Transverse colon (tissue), 4 donors: ENCODE data around the gene HTD2. TPM values are rescaled to one million over a fixed set of nuclear protein-coding genes. Genes with fewer than 3 reads are reported as not detected.

ENCODE experiments used
- DNase-seq: peaks from one replicate; pipeline ENCODE4 v3.0.0-alpha.2; 2019
- H3K27ac ChIP-seq, 4 donors: fragments of 200-600 bp; sonication (generic); 2 replicates each; pipeline ENCODE4 v1.5.1; 2016 to 2018; ENCODE audit warnings: inconsistent platforms in 4 of 4
- H3K27me3 ChIP-seq: fragments of 200-600 bp; sonication (generic); 2 replicates; pipeline ENCODE4 v1.5.1; 2017; ENCODE audit warnings: inconsistent platforms
- H3K36me3 ChIP-seq, 4 donors: fragments of 200-600 bp; sonication (generic); 2 replicates each; pipeline ENCODE4 v1.5.1; 2017 to 2019; ENCODE audit warnings: inconsistent platforms in 4 of 4
- H3K4me1 ChIP-seq, 4 donors: fragments of 200-600 bp; sonication (generic); 2 replicates each; pipeline ENCODE4 v1.5.1; 2017 to 2020; ENCODE audit warnings: inconsistent platforms in 4 of 4
- H3K4me3 ChIP-seq, 4 donors: fragments of 200-600 bp; sonication (generic); 1 replicate in 1 of 4; 2 replicates in 3 of 4; pipeline versions ENCODE4 v1.5.1 to v1.6.1; 2017 to 2019; ENCODE audit warnings: inconsistent platforms in 4 of 4
- H3K9me3 ChIP-seq, 2 donors: fragments of 200-600 bp; sonication (generic); 2 replicates each; pipeline ENCODE4 v1.5.1; 2017 to 2019; ENCODE audit warnings: inconsistent platforms in 2 of 2
- EP300 ChIP-seq: sonication (generic); formaldehyde crosslinking; IDR thresholded peaks from one replicate; pipeline ENCODE4 v1.6.1; 2017; ENCODE audit warnings: antibody characterized with exemption, low read depth
- POLR2A ChIP-seq: fragments of 450-650 bp; IDR thresholded peaks from one replicate; pipeline ENCODE4 v1.6.1; 2016; ENCODE audit warnings: antibody characterized with exemption, mild to moderate bottlenecking, moderate library complexity
- POLR2AphosphoS5 ChIP-seq, 3 donors: sonication (generic); formaldehyde crosslinking; IDR thresholded peaks; one replicate each; pipeline ENCODE4 v1.6.1; 2016; ENCODE audit warnings: antibody characterized with exemption in 3 of 3
- WGBS, 2 donors: methylation state at CpG; one replicate each; pipeline ENCODE4 v1.1.5; 2018; ENCODE audit warnings: low coverage in 1 of 2; 5-methylcytosine and 5-hydroxymethylcytosine counted together
- in situ Hi-C, 4 donors: fragments of 200-750 bp; cut with MboI; loops; one replicate each; pipeline versions ENCODE4 v1.15.0 to v1.15.1; 2017; ENCODE audit warnings: low sequenced_read_pairs in 3 of 4, low pct_ligation_motif_present in 1 of 4, low pct_unique_long_range_greater_than_20kb in 1 of 4
- intact Hi-C: fragments of 100-400 bp; cut with DNase I; formaldehyde crosslinking; loops from one replicate; pipeline ENCODE4 v1.15.1; 2023; ENCODE audit warnings: low total_unique reads
- total RNA-seq, 4 donors: library from RNA; depleted of rRNA; stranded (reverse); fragments of >200 nt; gene quantifications; one replicate each; pipeline ENCODE4 v1.1.0, GENCODE V29; 2016
- TF ChIP-seq, protein P1 (sequence below), 5 experiments: fragments of 200-600 bp in 3 of 5; fragments of 450-650 bp in 2 of 5; sonication (generic) in 3 of 5; IDR thresholded peaks; 1 replicate in 2 of 5; 2 replicates in 3 of 5; pipeline ENCODE4 v1.5.1; 2016 to 2017; ENCODE audit warnings: antibody characterized with exemption in 5 of 5, inconsistent platforms in 3 of 5, mild to moderate bottlenecking in 2 of 5, moderate library complexity in 1 of 5

The HTD2 gene
- total RNA-seq: 10 to 100 TPM in 3 of 4 donors, not detected in 1; 11.1 to 16.9 (median 16.7) TPM

DNA sequence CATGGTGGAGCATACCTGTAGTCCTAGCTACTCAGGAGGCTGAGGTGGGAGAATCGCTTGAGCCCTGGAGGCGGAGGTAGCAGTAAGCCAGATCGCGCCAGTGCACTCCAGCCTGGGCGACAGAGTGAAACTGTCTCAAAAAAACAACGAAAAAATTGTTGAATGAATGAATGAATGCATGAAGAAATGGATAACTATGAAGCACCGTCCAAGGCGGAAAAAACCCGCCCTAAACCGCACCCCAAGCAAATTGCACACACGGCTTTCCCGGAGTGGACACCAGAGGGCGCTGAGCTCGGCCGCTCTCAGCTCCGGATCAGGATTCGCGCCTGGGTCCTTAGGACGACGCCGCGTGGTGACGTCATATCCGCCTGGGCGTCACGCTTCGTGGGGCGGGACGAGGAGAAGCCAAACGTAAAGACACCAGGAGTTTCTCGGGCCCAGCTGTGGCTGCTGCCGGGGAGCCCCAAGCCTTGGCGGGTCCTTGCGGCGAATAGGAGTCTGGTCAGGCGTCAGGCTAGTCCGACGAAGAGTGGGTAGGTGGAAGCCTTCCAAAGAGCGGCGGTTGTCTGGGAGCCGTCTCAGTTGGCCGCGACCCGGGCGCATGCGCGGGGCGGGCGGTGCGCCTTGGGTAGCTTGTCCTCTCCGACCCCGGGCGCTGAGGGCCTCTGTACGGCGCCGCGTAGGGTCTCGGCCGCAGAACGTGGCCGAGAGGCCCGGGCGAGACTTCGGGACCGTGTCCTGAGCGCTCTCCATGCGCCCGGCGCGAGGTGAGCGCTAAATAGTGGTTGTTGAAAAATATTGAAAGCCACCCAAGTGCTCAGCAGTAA, at the start of gene HTD2, which contains the start of gene RPP14:
Gene HTD2, plus strand, starts transcription at position 639 of the 830 bp plus-strand sequence. CDS start 11,094 bp downstream, outside the sequence.
Gene RPP14, plus strand, starts transcription at position 364 of the 830 bp plus-strand sequence. CDS start 4,085 bp downstream, outside the sequence.
- TF ChIP-seq POLR2A: peak; percentile 89
- no peak for TF ChIP-seq EP300
- TF ChIP-seq, protein P1, sequence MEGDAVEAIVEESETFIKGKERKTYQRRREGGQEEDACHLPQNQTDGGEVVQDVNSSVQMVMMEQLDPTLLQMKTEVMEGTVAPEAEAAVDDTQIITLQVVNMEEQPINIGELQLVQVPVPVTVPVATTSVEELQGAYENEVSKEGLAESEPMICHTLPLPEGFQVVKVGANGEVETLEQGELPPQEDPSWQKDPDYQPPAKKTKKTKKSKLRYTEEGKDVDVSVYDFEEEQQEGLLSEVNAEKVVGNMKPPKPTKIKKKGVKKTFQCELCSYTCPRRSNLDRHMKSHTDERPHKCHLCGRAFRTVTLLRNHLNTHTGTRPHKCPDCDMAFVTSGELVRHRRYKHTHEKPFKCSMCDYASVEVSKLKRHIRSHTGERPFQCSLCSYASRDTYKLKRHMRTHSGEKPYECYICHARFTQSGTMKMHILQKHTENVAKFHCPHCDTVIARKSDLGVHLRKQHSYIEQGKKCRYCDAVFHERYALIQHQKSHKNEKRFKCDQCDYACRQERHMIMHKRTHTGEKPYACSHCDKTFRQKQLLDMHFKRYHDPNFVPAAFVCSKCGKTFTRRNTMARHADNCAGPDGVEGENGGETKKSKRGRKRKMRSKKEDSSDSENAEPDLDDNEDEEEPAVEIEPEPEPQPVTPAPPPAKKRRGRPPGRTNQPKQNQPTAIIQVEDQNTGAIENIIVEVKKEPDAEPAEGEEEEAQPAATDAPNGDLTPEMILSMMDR (IDR thresholded peaks at IDR 0.05): peak; percentile 90 to 99 (median 97)
- TF ChIP-seq POLR2AphosphoS5 (IDR thresholded peaks at IDR 0.05): peak; percentile 64 to 90 (median 89)
- peak within 1 kb of the TSS; percentile 65 to 92 (median 87) for H3K4me3 ChIP-seq
- in situ Hi-C loops (loop anchor here in 1 of 4 donors (25.0 kb wide), 1 partner anchor 231 kb away; the partner anchor contains the start of gene ACOX2), intact Hi-C loops (loop anchor here (5.0 kb wide), 1 partner anchor 69 kb away; the partner anchor contains the start of gene ABHD6)
- H3K4me1 ChIP-seq: peaks cover 12 to 27% (median 23%) of the 10 kb centered on the region in 4 donors
- H3K36me3 ChIP-seq: peaks cover 0 to 12% (median 5%) of the 10 kb centered on the region in 4 donors
- H3K27me3 ChIP-seq: peaks cover 9% of the 10 kb centered on the region
- H3K9me3 ChIP-seq: no peaks in the 10 kb centered on the region
- peak within 1 kb of the TSS; percentile 95 to 96 (median 96) for H3K27ac ChIP-seq
- 5 to 26% methylated on average over 13 to 71 of the region's 71 CpGs for WGBS, 2 donors
- peak; percentile 99 for DNase-seq

- no peak for DNase-seq
- Histone ChIP-seq H3K9me3 (no peaks in the 10 kb centered on the region), H3K4me3 (no peak overlapping the region), H3K4me1 (peaks cover 0 to 11% (median 7%) of the 10 kb centered on the region in 4 donors), H3K27me3 (no peaks in the 10 kb centered on the region), H3K36me3 (peaks cover 0 to 12% (median 6%) of the 10 kb centered on the region in 4 donors), H3K27ac (no peak overlapping the region)
- WGBS, 2 donors: 90% methylated on average over 8 to 10 of the region's 10 CpGs
- TF ChIP-seq EP300 (no peak), POLR2A (no peak), POLR2AphosphoS5 (IDR thresholded peaks at IDR 0.05) (no peak)
- TF ChIP-seq, protein P1 (IDR thresholded peaks at IDR 0.05): no peak
- intact Hi-C loops (no loop called here), in situ Hi-C loops (no loop called here)
Measured at GRCh38 chr3:58258392-58259055, 47.8 kb upstream of the HTD2 start.

- Histone ChIP-seq H3K4me3 (no peak overlapping the region), H3K4me1 (no peaks in the 10 kb centered on the region), H3K27me3 (no peaks in the 10 kb centered on the region), H3K36me3 (peaks cover 0 to 12% (median 6%) of the 10 kb centered on the region in 4 donors), H3K9me3 (no peaks in the 10 kb centered on the region), H3K27ac (no peak overlapping the region)
- in situ Hi-C loops: no loop called here
- 75 to 83% methylated on average over 2 to 6 of the region's 6 CpGs for WGBS, 2 donors
- DNase-seq: no peak
- no peak for TF ChIP-seq POLR2AphosphoS5 (IDR thresholded peaks at IDR 0.05)
- TF ChIP-seq EP300: no peak
- no peak for TF ChIP-seq POLR2A
- TF ChIP-seq, protein P1 (IDR thresholded peaks at IDR 0.05): no peak
- intact Hi-C loops: no loop called here
Measured at GRCh38 chr3:58260261-58260731, 46.0 kb upstream of the HTD2 start.

DNA sequence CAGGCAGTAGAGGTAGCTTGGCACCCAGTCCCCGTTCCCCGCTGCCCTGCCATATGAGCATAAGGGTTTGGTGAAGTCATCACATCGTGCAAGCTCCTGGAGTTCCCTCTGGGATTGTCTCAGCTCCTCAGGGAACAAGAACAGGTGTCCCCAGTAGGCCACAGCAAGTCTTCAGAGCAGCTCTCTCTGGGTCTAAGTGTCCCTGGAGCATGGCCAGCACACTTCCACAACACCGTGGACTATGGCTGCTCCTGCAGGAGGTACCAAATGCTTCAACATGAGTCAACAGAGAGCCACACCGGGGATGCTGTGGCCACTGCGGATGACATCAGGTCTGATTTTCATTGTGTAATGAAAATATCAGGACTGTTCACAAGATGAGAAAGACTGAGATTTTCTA, 45.6 kb upstream of the HTD2 start:
- no peaks in the 10 kb centered on the region for H3K27me3 ChIP-seq
- no peak overlapping the region for H3K27ac ChIP-seq
- intact Hi-C loops: no loop called here
- TF ChIP-seq POLR2A (no peak), EP300 (no peak), POLR2AphosphoS5 (IDR thresholded peaks at IDR 0.05) (no peak)
- TF ChIP-seq, protein P1 (IDR thresholded peaks at IDR 0.05): no peak
- no peaks in the 10 kb centered on the region for H3K9me3 ChIP-seq
- peaks cover 0 to 12% (median 6%) of the 10 kb centered on the region in 4 donors for H3K36me3 ChIP-seq
- H3K4me3 ChIP-seq: no peak overlapping the region
- in situ Hi-C loops: no loop called here
- no peak for DNase-seq
- WGBS, 2 donors: 58 to 85% methylated on average over 3 to 6 of the region's 6 CpGs
- H3K4me1 ChIP-seq: no peaks in the 10 kb centered on the region
